Measurements from ENCODE around the gene VASH1. TPM values are rescaled to one million over a fixed set of nuclear protein-coding genes. Genes with fewer than 3 reads are reported as not detected.

The VASH1 gene
- polyA plus RNA-seq, 2 of the 4 experiments (the other 2 are of a cell fraction): 2.1 to 6.0 TPM

GRCh38 chr14:76786601-76787000, 25.3 kb downstream of the VASH1 start:
- POLR2A ChIA-PET: no interaction called here
- ATAC-seq (no peak), FAIRE-seq (no peak), DNase-seq (ENCODE audit: low read depth in 1 of 2, low spot score in 1 of 2) (no peak)
- Histone ChIP-seq H3K4me1 (no peaks in the 10 kb centered on the region), H3K9me3 (no peaks in the 10 kb centered on the region), H3K4me2 (no peak overlapping the region), H3K4me3 (no peak overlapping the region), H3K27ac (no peak overlapping the region)
- 94% methylated on average over 2 of the region's 2 CpGs for WGBS (ENCODE audit: missing lambda C conversion rate)
- CTCF ChIA-PET: interaction anchor here (0.6 to 1.4 kb wide), 5 partner anchors 24 to 222 kb away, joined by 3 to 4 read pairs (median 3); partner anchors contain the start of gene VASH1
- TF ChIP-seq CHD2 (IDR thresholded peaks at IDR 0.05; ENCODE audit: low read length, partially characterized antibody): no peak
- TF ChIP-seq BCL3 (IDR thresholded peaks at IDR 0.05): no peak
- no peak for TF ChIP-seq EP300 (IDR thresholded peaks at IDR 0.05)
- TF ChIP-seq HOXB5 (CRISPR knock-in tag; IDR thresholded peaks at IDR 0.05): no peak
- no peak for TF ChIP-seq CBX2 (IDR thresholded peaks at IDR 0.05; ENCODE audit: borderline replicate concordance, low read depth)
- no peak for TF ChIP-seq SREBF2 (IDR thresholded peaks at IDR 0.05)
- no peak for TF ChIP-seq ZNF302 (CRISPR knock-in tag; IDR thresholded peaks at IDR 0.05)
- TF ChIP-seq FOSB (CRISPR knock-in tag; IDR thresholded peaks at IDR 0.05): no peak
- no peak for TF ChIP-seq RCOR1 (IDR thresholded peaks at IDR 0.05; ENCODE audit: low read depth, low read length)

- FAIRE-seq: peak; percentile 51
- Histone ChIP-seq H3K4me2 (no peak overlapping the region), H3K4me1 (no peaks in the 10 kb centered on the region), H3K4me3 (no peak overlapping the region), H3K9me3 (no peaks in the 10 kb centered on the region), H3K27ac (no peak overlapping the region)
- no peak for ATAC-seq
- ChIA-PET CTCF (no interaction called here), POLR2A (no interaction called here)
- TF ChIP-seq TFCP2L1 (CRISPR knock-in tag; IDR thresholded peaks at IDR 0.05) (no peak), MAX (IDR thresholded peaks at IDR 0.05) (no peak), CEBPB (IDR thresholded peaks at IDR 0.05) (peak; percentile 24 to 53; a peak in 2 of 4 replicates)
- DNase-seq (ENCODE audit: low read depth in 1 of 2, low spot score in 1 of 2): no peak
- 90% methylated on average over 2 of the region's 2 CpGs for WGBS (ENCODE audit: missing lambda C conversion rate)
Measured at GRCh38 chr14:76792422-76792821, 31.2 kb downstream of the VASH1 start.

GRCh38 chr14:76793324-76793723, 32.1 kb downstream of the VASH1 start:
- TF ChIP-seq KDM5A (IDR thresholded peaks at IDR 0.05) (no peak), RARB (CRISPR knock-in tag; IDR thresholded peaks at IDR 0.05) (no peak), KDM1A (IDR thresholded peaks at IDR 0.05; ENCODE audit: low read depth) (no peak), CBX8 (IDR thresholded peaks at IDR 0.05) (no peak), ZFP36 (IDR thresholded peaks at IDR 0.05; ENCODE audit: borderline replicate concordance, partially characterized antibody) (no peak), ZSCAN20 (CRISPR knock-in tag; IDR thresholded peaks at IDR 0.05) (no peak), NR3C1 (IDR thresholded peaks at IDR 0.05) (no peak)
- WGBS (ENCODE audit: missing lambda C conversion rate): 89% methylated on average over 4 of the region's 4 CpGs
- ChIA-PET CTCF (interaction anchor here (1.4 kb wide), 1 partner anchor 12 kb away, joined by 3 read pairs; no protein-coding TSS in a partner anchor), POLR2A (no interaction called here)
- no peak overlapping the region for H3K27ac ChIP-seq
- DNase-seq (ENCODE audit: low read depth in 1 of 2, low spot score in 1 of 2): no peak
- H3K4me2 ChIP-seq: no peak overlapping the region
- H3K4me3 ChIP-seq: no peak overlapping the region
- no peaks in the 10 kb centered on the region for H3K4me1 ChIP-seq
- ATAC-seq: no peak
- no peaks in the 10 kb centered on the region for H3K9me3 ChIP-seq
- FAIRE-seq: no peak

GRCh38 chr14:76793956-76794355, 32.7 kb downstream of the VASH1 start:
- no peaks in the 10 kb centered on the region for H3K9me3 ChIP-seq
- no peak for FAIRE-seq
- 77% methylated on average over 5 of the region's 5 CpGs for WGBS (ENCODE audit: missing lambda C conversion rate)
- ChIA-PET POLR2A (no interaction called here), CTCF (interaction anchor here (1.4 kb wide), 1 partner anchor 13 kb away, joined by 3 read pairs; no protein-coding TSS in a partner anchor)
- DNase-seq (ENCODE audit: low read depth in 1 of 2, low spot score in 1 of 2): no peak
- ATAC-seq: no peak
- H3K4me3 ChIP-seq: no peak overlapping the region
- no peaks in the 10 kb centered on the region for H3K4me1 ChIP-seq
- H3K4me2 ChIP-seq: no peak overlapping the region
- H3K27ac ChIP-seq: no peak overlapping the region
- TF ChIP-seq REST (IDR thresholded peaks at IDR 0.05) (no peak), TFCP2L1 (CRISPR knock-in tag; IDR thresholded peaks at IDR 0.05) (no peak), EHMT2 (IDR thresholded peaks at IDR 0.05; ENCODE audit: low read depth) (no peak), RAD21 (conservative IDR thresholded peaks at IDR 0.05 in 1 of 2, IDR thresholded peaks at IDR 0.05 in 1 of 2) (no peak), MAFK (IDR thresholded peaks at IDR 0.05; ENCODE audit: partially characterized antibody) (no peak), ZC3H11A (IDR thresholded peaks at IDR 0.05) (no peak), ZFP36 (IDR thresholded peaks at IDR 0.05; ENCODE audit: borderline replicate concordance, partially characterized antibody) (no peak), MAZ (IDR thresholded peaks at IDR 0.05; ENCODE audit: borderline replicate concordance, low read depth, low read length) (no peak), TP53 (CRISPR knock-in tag; IDR thresholded peaks at IDR 0.05) (no peak), ESRRA (IDR thresholded peaks at IDR 0.05; ENCODE audit: borderline replicate concordance, low read length) (no peak), PBX3 (IDR thresholded peaks at IDR 0.05) (no peak), CHD2 (IDR thresholded peaks at IDR 0.05; ENCODE audit: low read length, partially characterized antibody) (no peak)
